RWPE1 (cell line): Measurements from ENCODE around the gene MRPL4.

Experiments used
- CTCF ChIA-PET: fragments of 350-600 bp; sonication (Branson Sonifier 250); formaldehyde crosslinking; extraction: SDS; loops from one replicate; lab custom pipeline; 2021; lab: Yijun Ruan, JAX
- POLR2A ChIA-PET: fragments of 400-600 bp; formaldehyde crosslinking; extraction: SDS; loops from one replicate; lab custom pipeline; 2020; ENCODE audit warnings: antibody characterized with exemption; ENCODE audit not compliant: low non-redundant PET; lab: Yijun Ruan, JAX
- DNase-seq: peaks from one replicate; pipeline ENCODE4 v3.0.0; 2012; ENCODE audit warnings: low spot score
- H3K27ac ChIP-seq: fragments of 450-650 bp; 2 replicates; pipeline ENCODE4 v1.5.1; 2017
- TF ChIP-seq, protein P1 (sequence below): fragments of 450-650 bp; conservative IDR thresholded peaks from 2 replicates; pipeline ENCODE4 v1.5.1; 2017; ENCODE audit warnings: low read depth, mild to moderate bottlenecking

Gene MRPL4

DNA sequence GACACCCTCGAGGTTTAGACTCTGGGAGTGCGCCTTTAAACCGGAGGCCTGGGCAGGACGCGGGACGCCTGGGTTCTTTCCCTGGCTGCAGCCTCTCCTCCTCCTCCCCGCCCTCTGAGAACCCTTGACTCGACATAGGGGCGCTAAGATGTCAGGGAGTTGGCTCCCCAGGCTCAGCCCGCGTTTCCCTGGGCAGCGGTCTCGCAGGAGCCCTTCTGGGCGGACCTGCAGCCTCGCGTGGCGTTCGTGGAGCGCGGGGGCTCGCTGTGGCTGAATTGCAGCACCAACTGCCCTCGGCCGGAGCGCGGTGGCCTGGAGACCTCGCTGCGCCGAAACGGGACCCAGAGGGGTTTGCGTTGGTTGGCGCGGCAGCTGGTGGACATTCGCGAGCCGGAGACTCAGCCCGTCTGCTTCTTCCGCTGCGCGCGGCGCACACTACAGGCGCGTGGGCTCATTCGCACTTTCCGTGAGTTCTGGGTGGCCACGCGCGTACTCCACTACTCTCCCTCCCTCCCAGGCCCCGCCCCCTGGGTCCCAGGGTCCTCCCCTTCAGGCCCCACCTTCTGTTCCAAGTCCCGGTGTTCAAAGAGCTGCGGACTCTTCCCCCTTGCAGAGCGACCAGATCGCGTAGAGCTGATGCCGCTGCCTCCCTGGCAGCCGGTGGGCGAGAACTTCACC is 39.0 kb downstream of the MRPL4 start:
- CTCF ChIA-PET = interaction anchor here (0.6 to 1.7 kb wide), 4 partner anchors 22 to 214 kb away, joined by 3 to 11 read pairs (median 4); no protein-coding TSS in a partner anchor
- TF ChIP-seq, protein P1, sequence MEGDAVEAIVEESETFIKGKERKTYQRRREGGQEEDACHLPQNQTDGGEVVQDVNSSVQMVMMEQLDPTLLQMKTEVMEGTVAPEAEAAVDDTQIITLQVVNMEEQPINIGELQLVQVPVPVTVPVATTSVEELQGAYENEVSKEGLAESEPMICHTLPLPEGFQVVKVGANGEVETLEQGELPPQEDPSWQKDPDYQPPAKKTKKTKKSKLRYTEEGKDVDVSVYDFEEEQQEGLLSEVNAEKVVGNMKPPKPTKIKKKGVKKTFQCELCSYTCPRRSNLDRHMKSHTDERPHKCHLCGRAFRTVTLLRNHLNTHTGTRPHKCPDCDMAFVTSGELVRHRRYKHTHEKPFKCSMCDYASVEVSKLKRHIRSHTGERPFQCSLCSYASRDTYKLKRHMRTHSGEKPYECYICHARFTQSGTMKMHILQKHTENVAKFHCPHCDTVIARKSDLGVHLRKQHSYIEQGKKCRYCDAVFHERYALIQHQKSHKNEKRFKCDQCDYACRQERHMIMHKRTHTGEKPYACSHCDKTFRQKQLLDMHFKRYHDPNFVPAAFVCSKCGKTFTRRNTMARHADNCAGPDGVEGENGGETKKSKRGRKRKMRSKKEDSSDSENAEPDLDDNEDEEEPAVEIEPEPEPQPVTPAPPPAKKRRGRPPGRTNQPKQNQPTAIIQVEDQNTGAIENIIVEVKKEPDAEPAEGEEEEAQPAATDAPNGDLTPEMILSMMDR = no peak
- DNase-seq = peak; percentile 64
- H3K27ac ChIP-seq = peak overlapping the region; percentile 93
- POLR2A ChIA-PET = no interaction called here

DNA sequence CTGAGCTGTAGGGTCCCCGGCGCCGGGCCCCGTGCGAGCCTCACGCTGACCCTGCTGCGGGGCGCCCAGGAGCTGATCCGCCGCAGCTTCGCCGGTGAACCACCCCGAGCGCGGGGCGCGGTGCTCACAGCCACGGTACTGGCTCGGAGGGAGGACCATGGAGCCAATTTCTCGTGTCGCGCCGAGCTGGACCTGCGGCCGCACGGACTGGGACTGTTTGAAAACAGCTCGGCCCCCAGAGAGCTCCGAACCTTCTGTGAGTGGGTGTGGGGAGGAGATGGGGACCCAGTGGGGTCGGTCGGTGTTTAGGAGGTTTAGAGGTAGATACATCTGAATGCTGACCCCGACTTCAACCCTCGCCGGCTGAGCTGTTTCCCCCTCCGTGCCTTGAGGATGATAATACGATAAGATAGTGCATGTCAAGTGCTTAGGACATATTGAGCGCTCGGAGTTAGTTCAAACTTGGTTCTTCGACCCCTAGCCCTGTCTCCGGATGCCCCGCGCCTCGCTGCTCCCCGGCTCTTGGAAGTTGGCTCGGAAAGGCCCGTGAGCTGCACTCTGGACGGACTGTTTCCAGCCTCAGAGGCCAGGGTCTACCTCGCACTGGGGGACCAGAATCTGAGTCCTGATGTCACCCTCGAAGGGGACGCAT is 39.7 kb downstream of the MRPL4 start:
- ChIA-PET POLR2A (interaction anchor here (0.6 kb wide), 1 partner anchor 40 kb away, joined by 6 read pairs; no protein-coding TSS in a partner anchor), CTCF (interaction anchor here (0.8 to 1.3 kb wide), 3 partner anchors 93 to 99 kb away, joined by 3 to 6 read pairs (median 4); no protein-coding TSS in a partner anchor)
- H3K27ac ChIP-seq = peak overlapping the region; percentile 93
- no peak for DNase-seq
- TF ChIP-seq, protein P1 = no peak

DNA sequence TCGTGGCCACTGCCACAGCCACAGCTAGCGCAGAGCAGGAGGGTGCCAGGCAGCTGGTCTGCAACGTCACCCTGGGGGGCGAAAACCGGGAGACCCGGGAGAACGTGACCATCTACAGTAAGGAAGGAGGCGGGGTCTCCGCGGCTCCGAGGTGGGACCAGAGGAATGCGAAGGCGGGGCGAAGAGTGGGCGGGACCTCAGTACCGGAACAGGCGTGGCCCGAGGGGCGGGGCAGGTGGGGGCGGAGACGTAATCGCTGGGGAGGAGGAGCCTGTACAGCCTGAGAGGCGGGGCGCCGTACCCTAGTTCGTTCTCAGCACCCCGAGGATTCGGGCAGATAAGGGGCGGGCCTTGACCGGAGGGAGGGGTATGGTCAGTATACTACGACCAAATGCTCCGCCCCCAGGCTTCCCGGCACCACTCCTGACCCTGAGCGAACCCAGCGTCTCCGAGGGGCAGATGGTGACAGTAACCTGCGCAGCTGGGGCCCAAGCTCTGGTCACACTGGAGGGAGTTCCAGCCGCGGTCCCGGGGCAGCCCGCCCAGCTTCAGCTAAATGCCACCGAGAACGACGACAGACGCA is 40.3 kb downstream of the MRPL4 start:
- DNase-seq = peak; percentile 85
- peak overlapping the region; percentile 93 for H3K27ac ChIP-seq
- TF ChIP-seq, protein P1 = no peak
- ChIA-PET CTCF (interaction anchor here (0.8 to 1.3 kb wide), 2 partner anchors 96 to 98 kb away, joined by 4 to 6 read pairs; no protein-coding TSS in a partner anchor), POLR2A (interaction anchor here (0.6 kb wide), 1 partner anchor 39 kb away, joined by 6 read pairs; no protein-coding TSS in a partner anchor)

DNA sequence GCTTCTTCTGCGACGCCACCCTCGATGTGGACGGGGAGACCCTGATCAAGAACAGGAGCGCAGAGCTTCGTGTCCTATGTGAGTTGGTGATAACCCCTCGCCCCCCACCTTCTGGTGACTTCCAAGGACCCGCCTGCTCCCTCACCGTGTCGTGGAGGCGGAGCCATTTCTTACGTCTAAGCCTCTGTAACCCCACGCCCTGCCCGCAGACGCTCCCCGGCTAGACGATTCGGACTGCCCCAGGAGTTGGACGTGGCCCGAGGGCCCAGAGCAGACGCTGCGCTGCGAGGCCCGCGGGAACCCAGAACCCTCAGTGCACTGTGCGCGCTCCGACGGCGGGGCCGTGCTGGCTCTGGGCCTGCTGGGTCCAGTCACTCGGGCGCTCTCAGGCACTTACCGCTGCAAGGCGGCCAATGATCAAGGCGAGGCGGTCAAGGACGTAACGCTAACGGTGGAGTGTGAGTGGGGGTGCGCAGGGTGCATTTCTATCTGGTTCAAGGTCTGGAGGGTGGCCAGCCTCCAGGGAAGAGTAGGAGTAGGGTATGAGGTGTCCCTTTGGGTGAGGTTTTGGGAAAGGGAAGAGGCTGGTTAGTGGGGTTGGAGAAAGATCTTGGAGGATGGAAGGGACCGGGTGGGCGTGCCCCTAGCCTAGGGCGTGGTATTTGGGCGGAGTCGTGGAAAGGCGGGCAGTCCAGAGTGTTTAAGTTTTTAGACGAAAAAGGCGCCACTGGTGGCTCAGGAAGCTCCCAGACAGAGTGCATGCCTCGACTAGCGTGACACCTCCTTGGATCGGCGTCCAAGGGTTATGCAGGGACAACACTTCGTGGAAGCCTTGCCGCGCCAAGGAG is 41.0 kb downstream of the MRPL4 start:
- DNase-seq = no peak
- TF ChIP-seq, protein P1 = no peak
- POLR2A ChIA-PET = no interaction called here

DNA sequence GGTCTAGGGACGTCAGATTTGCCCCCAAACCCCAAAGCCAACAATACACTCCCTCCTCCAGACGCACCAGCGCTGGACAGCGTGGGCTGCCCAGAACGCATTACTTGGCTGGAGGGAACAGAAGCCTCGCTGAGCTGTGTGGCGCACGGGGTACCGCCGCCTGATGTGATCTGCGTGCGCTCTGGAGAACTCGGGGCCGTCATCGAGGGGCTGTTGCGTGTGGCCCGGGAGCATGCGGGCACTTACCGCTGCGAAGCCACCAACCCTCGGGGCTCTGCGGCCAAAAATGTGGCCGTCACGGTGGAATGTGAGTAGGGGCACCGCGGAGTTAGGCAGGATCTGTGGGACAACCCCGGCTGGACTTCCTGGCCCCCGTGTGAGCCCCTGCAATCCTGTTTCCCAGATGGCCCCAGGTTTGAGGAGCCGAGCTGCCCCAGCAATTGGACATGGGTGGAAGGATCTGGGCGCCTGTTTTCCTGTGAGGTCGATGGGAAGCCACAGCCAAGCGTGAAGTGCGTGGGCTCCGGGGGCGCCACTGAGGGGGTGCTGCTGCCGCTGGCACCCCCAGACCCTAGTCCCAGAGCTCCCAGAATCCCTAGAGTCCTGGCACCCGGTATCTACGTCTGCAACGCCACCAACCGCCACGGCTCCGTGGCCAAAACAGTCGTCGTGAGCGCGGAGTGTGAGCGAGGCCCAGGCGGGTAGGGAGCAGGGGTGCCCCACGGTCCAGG is 41.8 kb downstream of the MRPL4 start:
- TF ChIP-seq, protein P1 = no peak
- ChIA-PET CTCF (no interaction called here), POLR2A (no interaction called here)
- no peak for DNase-seq
- no peak overlapping the region for H3K27ac ChIP-seq

More for the DNA sequence above, 41.0 kb downstream of the MRPL4 start:
- peak overlapping the region; percentile 93 for H3K27ac ChIP-seq
- CTCF ChIA-PET = no interaction called here
